Liver (tissue), 9 donors: ENCODE measurements around the gene LGALS7B. TPM values are rescaled to one million over a fixed set of nuclear protein-coding genes. Genes with fewer than 3 reads are reported as not detected.
"Not testable (repeated sequence)": the region's sequence is repeated elsewhere in the genome, so short reads cannot be mapped to it uniquely, and the experiment has no call there.

Experiments used
- DNase-seq: peaks from one replicate; pipeline ENCODE4 v3.0.0-alpha.2; 2017; ENCODE audit warnings: low spot score
- H3K27ac ChIP-seq, 2 donors: one replicate each; pipeline ENCODE4 v1.7.0; 2013; ENCODE audit warnings: inconsistent platforms in 2 of 2, low read length in 2 of 2, control low read depth in 1 of 2, low read depth in 1 of 2, mild to moderate bottlenecking in 1 of 2
- H3K27me3 ChIP-seq, 4 donors: one replicate each; pipeline versions ENCODE4 v1.6.1 to v1.7.0; 2013; ENCODE audit warnings: low read length in 3 of 4, inconsistent platforms in 1 of 4, mild to moderate bottlenecking in 1 of 4, moderate library complexity in 1 of 4; ENCODE audit not compliant: control insufficient read depth in 4 of 4, insufficient read depth in 4 of 4
- H3K36me3 ChIP-seq, 4 donors: one replicate each; pipeline versions ENCODE4 v1.6.1 to v1.7.0; 2013; ENCODE audit warnings: low read length in 3 of 4, mild to moderate bottlenecking in 3 of 4, low read depth in 1 of 4, moderate library complexity in 1 of 4; ENCODE audit not compliant: control insufficient read depth in 4 of 4, insufficient read depth in 3 of 4
- H3K4me1 ChIP-seq, 4 donors: one replicate each; pipeline versions ENCODE4 v1.6.1 to v1.7.0; 2013; ENCODE audit warnings: low read length in 3 of 4, mild to moderate bottlenecking in 3 of 4, moderate library complexity in 1 of 4; ENCODE audit not compliant: control insufficient read depth in 4 of 4, insufficient read depth in 4 of 4
- H3K4me3 ChIP-seq, 3 donors: one replicate each; pipeline versions ENCODE4 v1.6.1 to v1.7.0; 2013; ENCODE audit warnings: low read length in 3 of 3, control low read depth in 1 of 3, low read depth in 1 of 3, mild to moderate bottlenecking in 1 of 3
- H3K9ac ChIP-seq, 2 donors: one replicate each; pipeline ENCODE4 v1.7.0; 2013; ENCODE audit warnings: low read length in 2 of 2, mild to moderate bottlenecking in 2 of 2, moderate library complexity in 2 of 2, control low read depth in 1 of 2, low read depth in 1 of 2
- H3K9me3 ChIP-seq, 4 donors: one replicate each; pipeline versions ENCODE4 v1.6.1 to v1.7.0; 2013; ENCODE audit warnings: low read length in 3 of 4; ENCODE audit not compliant: control insufficient read depth in 4 of 4
- CTCF ChIP-seq: fragments of 150-350 bp; IDR thresholded peaks from 2 replicates; pipeline ENCODE4 v1.5.1; 2017; ENCODE audit warnings: improper control_type of control experiment, low read depth, low read length; ENCODE audit not compliant: missing input control
- FOXA2 ChIP-seq: IDR thresholded peaks from 2 replicates; pipeline ENCODE4 v1.6.1; 2016; ENCODE audit warnings: antibody characterized with exemption
- GABPA ChIP-seq, 2 donors: IDR thresholded peaks in 1 of 2; conservative IDR thresholded peaks in 1 of 2; 2 replicates each; pipeline ENCODE4 v1.6.1; 2016; ENCODE audit warnings: antibody characterized with exemption in 2 of 2, mild to moderate bottlenecking in 1 of 2, moderate library complexity in 1 of 2
- HNF4A ChIP-seq, 2 donors: conservative IDR thresholded peaks; 2 replicates each; pipeline ENCODE4 v1.6.1; 2016; ENCODE audit warnings: antibody characterized with exemption in 2 of 2, mild to moderate bottlenecking in 2 of 2
- NR2F2 ChIP-seq: IDR thresholded peaks from 2 replicates; pipeline ENCODE4 v1.6.1; 2016; ENCODE audit warnings: antibody characterized with exemption
- RAD21 ChIP-seq, 2 donors: IDR thresholded peaks; 2 replicates each; pipeline ENCODE4 v1.6.1; 2016; ENCODE audit warnings: antibody characterized with exemption in 2 of 2, mild to moderate bottlenecking in 2 of 2
- RXRA ChIP-seq, 2 donors: IDR thresholded peaks; 2 replicates each; pipeline ENCODE4 v1.6.1; 2017 to 2018; ENCODE audit warnings: antibody characterized with exemption in 2 of 2, mild to moderate bottlenecking in 1 of 2
- SP1 ChIP-seq: IDR thresholded peaks from 2 replicates; pipeline ENCODE4 v1.6.1; 2018; ENCODE audit warnings: antibody characterized with exemption, mild to moderate bottlenecking
- YY1 ChIP-seq: IDR thresholded peaks from 2 replicates; pipeline ENCODE4 v1.6.1; 2016; ENCODE audit warnings: antibody characterized with exemption, mild to moderate bottlenecking
- WGBS: extraction: QIAGEN DNeasy Blood & Tissue Kit; methylation state at CpG from one replicate; pipeline ENCODE4 v1.1.7; 2013; 5-methylcytosine and 5-hydroxymethylcytosine counted together
- polyA plus RNA-seq, 2 donors: library from polyadenylated mRNA; stranded (reverse) in 1 of 2; unstranded in 1 of 2; fragments of 200-250 nt in 1 of 2; fragments of >200 nt in 1 of 2; fragmentation: Nextera tagmentation in 1 of 2; extraction: Ambion mirVana in 1 of 2; gene quantifications; one replicate each; pipeline versions ENCODE4 v1.2.1 to v1.2.3, GENCODE V29; 2013 to 2015
- total RNA-seq, 2 donors: library from RNA; depleted of rRNA; stranded (reverse); fragments of >200 nt; gene quantifications; one replicate each; pipeline ENCODE4 v1.2.3, GENCODE V29; 2014
- TF ChIP-seq, protein P1 (sequence below): IDR thresholded peaks from 2 replicates; pipeline ENCODE4 v1.6.1; 2016; ENCODE audit warnings: antibody characterized with exemption
- TF ChIP-seq, protein P2 (sequence below): IDR thresholded peaks from 2 replicates; pipeline ENCODE4 v1.6.1; 2016; ENCODE audit warnings: antibody characterized with exemption
- TF ChIP-seq, protein P3 (sequence below): IDR thresholded peaks from 2 replicates; pipeline ENCODE4 v1.6.1; 2016; ENCODE audit warnings: antibody characterized with exemption
- donor health status: healthy.
- donor health status: healthy.
- donor health status: healthy.
- donor health status: healthy.
- donor health status: healthy.

The LGALS7B gene
- total and polyA plus RNA-seq, 4 donors: 0.36 TPM; not detected in 3

DNA sequence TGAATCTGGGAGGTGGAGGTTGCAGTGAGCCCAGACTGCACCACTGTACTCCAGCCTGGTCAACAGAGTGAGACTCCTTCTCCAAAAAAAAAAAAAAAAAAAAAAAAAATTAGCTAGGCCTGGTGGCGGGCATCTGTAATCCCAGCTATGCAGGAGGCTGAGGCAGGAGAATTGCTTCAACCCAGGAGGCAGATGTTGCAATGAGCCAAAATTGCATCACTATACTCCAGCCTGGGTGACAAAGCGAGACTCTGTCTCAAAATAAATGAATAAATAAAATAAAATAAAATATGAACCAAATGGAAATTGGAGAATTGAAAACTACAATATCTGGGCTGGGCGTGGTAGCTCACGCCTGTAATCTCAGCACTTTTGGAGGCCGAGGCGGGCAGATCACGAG is 40.2 kb downstream of the LGALS7B start:
- DNase-seq, H3K27me3 ChIP-seq, H3K9ac ChIP-seq, H3K4me3 ChIP-seq, H3K9me3 ChIP-seq: not testable (repeated sequence)
- WGBS: 73% methylated on average over 7 of the region's 7 CpGs
- H3K4me1 ChIP-seq: peaks cover 8 to 44% (median 24%) of the 10 kb centered on the region in 4 donors
- H3K36me3 ChIP-seq: peaks cover 4 to 15% (median 10%) of the 10 kb centered on the region in 4 donors
- TF ChIP-seq SP1 (peak; percentile 13), HNF4A (conservative IDR thresholded peaks at IDR 0.05) (peak in 1 of 2 donors; percentile 27), CTCF (peak; percentile 32), RAD21 (IDR thresholded peaks at IDR 0.05) (peak; percentile 46 to 50), RXRA (IDR thresholded peaks at IDR 0.05) (peak; percentile 24 to 43)
- TF ChIP-seq, protein P1, sequence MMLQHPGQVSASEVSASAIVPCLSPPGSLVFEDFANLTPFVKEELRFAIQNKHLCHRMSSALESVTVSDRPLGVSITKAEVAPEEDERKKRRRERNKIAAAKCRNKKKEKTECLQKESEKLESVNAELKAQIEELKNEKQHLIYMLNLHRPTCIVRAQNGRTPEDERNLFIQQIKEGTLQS: peak; percentile 85
- peak overlapping the region in 1 of 2 donors; percentile 97 for H3K27ac ChIP-seq

DNA sequence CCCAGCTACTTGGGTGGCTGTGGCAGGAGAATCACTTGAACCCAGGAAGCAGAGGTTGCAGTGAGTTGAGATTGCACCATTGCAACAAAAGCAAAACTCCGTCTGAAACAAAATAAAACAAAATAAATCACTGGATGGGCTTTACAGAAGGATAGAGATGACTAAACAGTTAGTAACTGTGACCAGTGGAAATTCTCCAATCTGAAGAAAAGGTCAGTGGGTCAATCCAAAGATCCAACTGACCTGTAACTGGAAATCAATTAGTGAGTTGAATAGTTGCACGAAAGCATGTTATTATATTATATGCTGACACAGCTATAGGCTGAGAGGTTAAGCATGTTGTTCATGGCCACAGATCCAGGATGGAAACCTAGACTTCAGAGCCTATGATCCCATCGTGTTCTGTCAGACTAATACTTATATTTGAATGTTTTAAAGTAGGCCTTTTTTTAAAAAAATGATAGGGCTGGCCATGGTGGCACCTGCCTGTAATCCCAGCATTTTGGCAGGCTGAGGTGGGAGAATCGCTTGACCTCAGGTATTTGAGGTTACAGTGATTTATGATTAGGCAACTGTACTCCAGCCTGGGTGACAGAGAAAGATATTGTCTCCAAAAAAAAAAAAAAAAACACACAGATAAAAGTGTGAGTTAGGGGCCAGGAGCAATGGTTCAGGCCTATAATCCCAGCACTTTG is 41.2 kb downstream of the LGALS7B start:
- TF ChIP-seq RXRA (IDR thresholded peaks at IDR 0.05) (peak in 1 of 2 donors; percentile 62), FOXA2 (no peak), GABPA (IDR thresholded peaks at IDR 0.05 in 1 of 2, conservative IDR thresholded peaks at IDR 0.05 in 1 of 2) (no peak), SP1 (no peak), RAD21 (IDR thresholded peaks at IDR 0.05) (no peak), HNF4A (conservative IDR thresholded peaks at IDR 0.05) (peak; percentile 47 to 49), CTCF (no peak), NR2F2 (peak; percentile 51), YY1 (no peak)
- TF ChIP-seq, protein P2, sequence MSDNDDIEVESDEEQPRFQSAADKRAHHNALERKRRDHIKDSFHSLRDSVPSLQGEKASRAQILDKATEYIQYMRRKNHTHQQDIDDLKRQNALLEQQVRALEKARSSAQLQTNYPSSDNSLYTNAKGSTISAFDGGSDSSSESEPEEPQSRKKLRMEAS: no peak
- TF ChIP-seq, protein P3, sequence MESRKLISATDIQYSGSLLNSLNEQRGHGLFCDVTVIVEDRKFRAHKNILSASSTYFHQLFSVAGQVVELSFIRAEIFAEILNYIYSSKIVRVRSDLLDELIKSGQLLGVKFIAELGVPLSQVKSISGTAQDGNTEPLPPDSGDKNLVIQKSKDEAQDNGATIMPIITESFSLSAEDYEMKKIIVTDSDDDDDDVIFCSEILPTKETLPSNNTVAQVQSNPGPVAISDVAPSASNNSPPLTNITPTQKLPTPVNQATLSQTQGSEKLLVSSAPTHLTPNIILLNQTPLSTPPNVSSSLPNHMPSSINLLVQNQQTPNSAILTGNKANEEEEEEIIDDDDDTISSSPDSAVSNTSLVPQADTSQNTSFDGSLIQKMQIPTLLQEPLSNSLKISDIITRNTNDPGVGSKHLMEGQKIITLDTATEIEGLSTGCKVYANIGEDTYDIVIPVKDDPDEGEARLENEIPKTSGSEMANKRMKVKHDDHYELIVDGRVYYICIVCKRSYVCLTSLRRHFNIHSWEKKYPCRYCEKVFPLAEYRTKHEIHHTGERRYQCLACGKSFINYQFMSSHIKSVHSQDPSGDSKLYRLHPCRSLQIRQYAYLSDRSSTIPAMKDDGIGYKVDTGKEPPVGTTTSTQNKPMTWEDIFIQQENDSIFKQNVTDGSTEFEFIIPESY: no peak
- DNase-seq: no peak
- Histone ChIP-seq H3K36me3 (peaks cover 4 to 15% (median 8%) of the 10 kb centered on the region in 4 donors), H3K9ac (no peak overlapping the region), H3K9me3 (no peaks in the 10 kb centered on the region), H3K4me3 (peak overlapping the region in 1 of 3 donors; percentile 65), H3K4me1 (peaks cover 8 to 44% (median 24%) of the 10 kb centered on the region in 4 donors), H3K27ac (peak overlapping the region; percentile 97 to 99), H3K27me3 (no peaks in the 10 kb centered on the region)
- 33% methylated on average over 4 of the region's 4 CpGs for WGBS
